IPS DF 6.9 (cell line): Measurements from ENCODE around the gene NPC1.

Experiments used
- DNase-seq: peaks from one replicate; pipeline ENCODE4 v3.0.0-alpha.2; 2013; ENCODE audit warnings: low read depth, low spot score
- H3K27ac ChIP-seq: one replicate; pipeline ENCODE4 v1.5.1; 2013; ENCODE audit warnings: low read length, control low read depth
- H3K27me3 ChIP-seq: 2 replicates; pipeline ENCODE4 v1.6.1; 2013; ENCODE audit warnings: mild to moderate bottlenecking, low read length; ENCODE audit not compliant: control insufficient read depth, insufficient read depth
- H3K36me3 ChIP-seq: 2 replicates; pipeline ENCODE4 v1.6.1; 2013; ENCODE audit warnings: low read length; ENCODE audit not compliant: control insufficient read depth, insufficient read depth
- H3K4me1 ChIP-seq: 2 replicates; pipeline ENCODE4 v1.6.1; 2013; ENCODE audit warnings: low read length; ENCODE audit not compliant: control insufficient read depth, insufficient read depth
- H3K4me3 ChIP-seq: 2 replicates; pipeline ENCODE4 v1.5.1; 2013; ENCODE audit warnings: mild to moderate bottlenecking, low read length
- H3K9me3 ChIP-seq: 2 replicates; pipeline ENCODE4 v1.6.1; 2013; ENCODE audit warnings: low read length, inconsistent platforms; ENCODE audit not compliant: control insufficient read depth, insufficient read depth
- WGBS: extraction: QIAGEN DNeasy Blood & Tissue Kit; methylation state at CpG from one replicate; pipeline ENCODE4 v1.1.7; 2013; ENCODE audit warnings: mixed read lengths, missing lambda C conversion rate; ENCODE audit not compliant: insufficient read length, insufficient coverage; 5-methylcytosine and 5-hydroxymethylcytosine counted together

NPC1 gene

GRCh38 chr18:23538001-23538400 lies 48.3 kb downstream of the NPC1 start:
- Histone ChIP-seq H3K36me3 (peaks cover 52% of the 10 kb centered on the region), H3K27ac (no peak overlapping the region), H3K4me3 (no peak overlapping the region), H3K9me3 (no peaks in the 10 kb centered on the region), H3K4me1 (no peaks in the 10 kb centered on the region), H3K27me3 (no peaks in the 10 kb centered on the region)
- no CpG with 5 or more reads among the region's 9 CpGs for WGBS
- no peak for DNase-seq

- Histone ChIP-seq H3K9me3 (no peaks in the 10 kb centered on the region), H3K4me1 (no peaks in the 10 kb centered on the region), H3K4me3 (no peak overlapping the region), H3K36me3 (peaks cover 54% of the 10 kb centered on the region), H3K27ac (no peak overlapping the region), H3K27me3 (no peaks in the 10 kb centered on the region)
- no CpG with 5 or more reads among the region's 7 CpGs for WGBS
- no peak for DNase-seq
Observed at GRCh38 chr18:23537274-23537673, 49.0 kb downstream of the NPC1 start.

- H3K4me3 ChIP-seq, result no peak overlapping the region
- no peak overlapping the region for H3K27ac ChIP-seq
- peaks cover 50% of the 10 kb centered on the region for H3K36me3 ChIP-seq
- no peaks in the 10 kb centered on the region for H3K4me1 ChIP-seq
- no CpG with 5 or more reads among the region's 5 CpGs for WGBS
- no peaks in the 10 kb centered on the region for H3K9me3 ChIP-seq
- no peaks in the 10 kb centered on the region for H3K27me3 ChIP-seq
- no peak for DNase-seq
Observed at GRCh38 chr18:23536204-23536603, 50.1 kb downstream of the NPC1 start.

- no CpG with 5 or more reads among the region's 16 CpGs for WGBS
- no peak for DNase-seq
- peaks cover 51% of the 10 kb centered on the region; the same call in 1 of the 2 replicates for H3K36me3 ChIP-seq
- no peaks in the 10 kb centered on the region for H3K27me3 ChIP-seq
- no peaks in the 10 kb centered on the region for H3K4me1 ChIP-seq
- no peaks in the 10 kb centered on the region for H3K9me3 ChIP-seq
- H3K4me3 ChIP-seq, result no peak overlapping the region
- no peak overlapping the region for H3K27ac ChIP-seq
Observed at GRCh38 chr18:23534276-23534675, 52.0 kb downstream of the NPC1 start.

- H3K36me3 ChIP-seq, result peaks cover 45% of the 10 kb centered on the region; the same call in 1 of the 2 replicates
- no peak for DNase-seq
- H3K27me3 ChIP-seq, result no peaks in the 10 kb centered on the region
- WGBS, result no CpG with 5 or more reads among the region's 4 CpGs
- H3K27ac ChIP-seq, result no peak overlapping the region
- no peak overlapping the region for H3K4me3 ChIP-seq
- H3K9me3 ChIP-seq, result no peaks in the 10 kb centered on the region
- H3K4me1 ChIP-seq, result no peaks in the 10 kb centered on the region
Observed at GRCh38 chr18:23532848-23533247, 53.5 kb downstream of the NPC1 start.

GRCh38 chr18:23531912-23532311 lies 54.4 kb downstream of the NPC1 start:
- H3K4me3 ChIP-seq, result no peak overlapping the region
- H3K27ac ChIP-seq, result no peak overlapping the region
- peaks cover 38% of the 10 kb centered on the region; the same call in 1 of the 2 replicates for H3K36me3 ChIP-seq
- DNase-seq, result no peak
- WGBS, result no CpG with 5 or more reads among the region's 13 CpGs
- no peaks in the 10 kb centered on the region for H3K4me1 ChIP-seq
- H3K9me3 ChIP-seq, result no peaks in the 10 kb centered on the region
- H3K27me3 ChIP-seq, result no peaks in the 10 kb centered on the region

GRCh38 chr18:23530195-23530594 lies 56.1 kb downstream of the NPC1 start:
- DNase-seq, result no peak
- no peak overlapping the region for H3K27ac ChIP-seq
- no CpG with 5 or more reads among the region's 7 CpGs for WGBS
- no peak overlapping the region for H3K4me3 ChIP-seq
- H3K27me3 ChIP-seq, result no peaks in the 10 kb centered on the region
- no peaks in the 10 kb centered on the region for H3K4me1 ChIP-seq
- peaks cover 26% of the 10 kb centered on the region; the same call in 1 of the 2 replicates for H3K36me3 ChIP-seq
- H3K9me3 ChIP-seq, result no peaks in the 10 kb centered on the region

- no CpG with 5 or more reads among the region's 3 CpGs for WGBS
- Histone ChIP-seq H3K27me3 (no peaks in the 10 kb centered on the region), H3K4me3 (no peak overlapping the region), H3K4me1 (no peaks in the 10 kb centered on the region), H3K27ac (no peak overlapping the region), H3K9me3 (no peaks in the 10 kb centered on the region), H3K36me3 (peaks cover 21% of the 10 kb centered on the region; the same call in 1 of the 2 replicates)
- no peak for DNase-seq
Observed at GRCh38 chr18:23529604-23530003, 56.7 kb downstream of the NPC1 start.

GRCh38 chr18:23528580-23529472 lies 57.5 kb downstream of the NPC1 start:
- Histone ChIP-seq H3K4me1 (no peaks in the 10 kb centered on the region), H3K27ac (no peak overlapping the region), H3K27me3 (no peaks in the 10 kb centered on the region), H3K4me3 (no peak overlapping the region), H3K9me3 (no peaks in the 10 kb centered on the region), H3K36me3 (peaks cover 19% of the 10 kb centered on the region)
- DNase-seq, result no peak
- no CpG with 5 or more reads among the region's 20 CpGs for WGBS

- Histone ChIP-seq H3K9me3 (no peaks in the 10 kb centered on the region), H3K36me3 (peaks cover 18% of the 10 kb centered on the region)
- WGBS, result no CpG with 5 or more reads among the region's 5 CpGs
Observed at GRCh38 chr18:23526501-23527063, 59.7 kb downstream of the NPC1 start.

More at GRCh38 chr18:23526501-23527063, 59.7 kb downstream of the NPC1 start:
- Histone ChIP-seq H3K4me1 (0 out of 2 replicates have a peak, but pooled peaks cover 1% of the 10 kb centered on the region), H3K4me3 (no peak overlapping the region), H3K27ac (no peak overlapping the region), H3K27me3 (no peaks in the 10 kb centered on the region)
- no peak for DNase-seq
